NCI-H1105 treated with DMSO at 0.1 percent for 48 hours (cell line): Measurements from ENCODE around the gene LRRTM4.
"Not testable (repeated sequence)": the region's sequence is repeated elsewhere in the genome, so short reads cannot be mapped to it uniquely, and the experiment has no call there.

Experiments
- DNase-seq: peaks from one replicate; lab custom pipeline; 2025; lab: John Stamatoyannopoulos, UW

LRRTM4 gene

DNA sequence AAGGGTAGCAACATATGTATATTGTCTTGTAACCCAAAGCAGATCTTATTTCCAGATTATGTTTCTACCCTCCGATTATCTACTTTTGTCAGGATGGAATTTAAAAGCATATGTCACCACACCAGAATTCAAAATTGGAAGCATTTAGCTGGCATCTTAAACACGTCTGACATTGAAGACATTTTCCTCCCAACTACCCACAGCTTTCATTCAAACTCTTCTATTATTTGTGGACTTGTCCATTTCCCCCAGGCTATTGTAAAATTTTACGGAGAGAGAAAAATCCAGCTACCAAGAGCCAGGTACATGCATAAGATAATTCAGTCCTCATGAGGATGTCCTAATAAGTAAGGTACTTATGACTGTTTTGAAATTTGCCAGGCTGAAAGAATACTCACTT, 659.3 kb downstream of the LRRTM4 start:
- DNase-seq: no peak

DNA sequence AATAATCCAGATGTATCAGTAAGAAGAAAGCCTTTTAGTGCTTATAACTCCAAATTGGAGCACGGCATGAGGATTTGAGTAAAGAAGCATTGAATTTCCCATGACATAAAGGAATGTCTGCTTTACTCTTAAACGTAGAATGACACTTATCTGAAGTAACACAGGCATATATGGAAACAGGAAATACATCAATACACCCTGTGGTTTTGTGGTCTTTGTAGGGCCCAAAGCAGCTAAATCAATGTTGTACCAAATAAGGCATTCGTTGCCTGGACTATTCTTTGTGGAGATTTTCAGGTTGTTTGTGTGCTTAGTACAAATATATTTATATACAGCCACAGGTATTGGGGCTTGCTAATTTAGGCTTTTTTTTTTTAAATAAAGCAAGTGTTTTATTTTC, 660.5 kb downstream of the LRRTM4 start:
- no peak for DNase-seq

DNA sequence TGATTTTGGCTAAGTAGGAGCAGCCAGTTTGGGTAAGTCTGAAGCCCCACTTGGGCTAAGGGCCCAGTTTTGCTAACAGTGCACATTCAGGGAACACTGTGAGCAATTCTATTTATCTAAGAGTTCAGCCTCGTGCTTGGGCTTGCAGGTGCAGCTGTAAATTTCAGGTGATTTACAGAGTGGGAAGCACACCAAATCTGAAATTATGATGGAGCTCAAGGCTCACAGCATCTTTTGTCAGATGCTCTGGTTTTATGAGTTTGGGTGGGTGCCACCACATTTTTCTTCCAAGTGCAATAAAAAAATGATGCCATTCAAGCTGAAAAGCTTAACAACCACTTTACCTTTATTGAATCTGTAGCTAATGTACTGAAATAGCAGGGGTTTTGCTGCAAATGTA, 671.2 kb downstream of the LRRTM4 start:
- peak; percentile 100 for DNase-seq

DNA sequence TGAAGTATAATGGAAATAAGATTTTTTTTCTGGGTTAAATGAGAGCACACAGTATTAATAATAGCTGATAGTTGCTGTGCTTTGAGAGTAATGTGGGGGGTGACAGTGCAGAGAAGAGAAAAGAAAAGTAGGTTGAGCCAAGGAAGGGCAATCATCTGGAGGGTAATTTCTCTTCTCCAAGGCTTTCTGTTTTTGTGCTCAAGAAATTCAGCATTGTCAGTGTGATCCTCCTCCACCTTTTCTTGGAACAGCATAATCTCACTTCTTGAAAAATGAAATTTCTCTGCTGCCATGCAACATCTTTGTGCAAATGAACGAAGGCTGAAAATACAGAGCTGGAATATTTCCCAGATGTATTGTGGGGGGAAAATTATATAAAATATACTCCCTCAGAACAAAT, 673.1 kb downstream of the LRRTM4 start:
- no peak for DNase-seq

DNA sequence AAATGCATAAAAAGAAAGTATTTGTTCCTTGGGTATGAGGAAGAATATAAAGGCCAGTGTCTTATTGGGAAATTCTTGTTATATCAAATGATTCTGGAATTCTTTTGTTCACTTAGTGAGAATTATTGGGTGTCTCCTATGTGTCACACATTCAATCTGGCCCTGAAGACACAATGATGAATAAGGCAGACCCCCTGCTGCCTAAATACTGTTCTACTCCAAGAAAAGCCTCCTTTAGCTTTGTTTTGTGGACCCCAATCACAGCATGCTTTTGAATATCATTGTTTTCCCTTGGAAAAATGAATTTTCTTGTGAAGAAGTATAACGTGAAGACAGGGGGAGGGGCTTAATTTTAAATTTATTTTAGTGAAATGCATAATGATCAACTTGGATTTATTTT, 682.4 kb downstream of the LRRTM4 start:
- no peak for DNase-seq

DNA sequence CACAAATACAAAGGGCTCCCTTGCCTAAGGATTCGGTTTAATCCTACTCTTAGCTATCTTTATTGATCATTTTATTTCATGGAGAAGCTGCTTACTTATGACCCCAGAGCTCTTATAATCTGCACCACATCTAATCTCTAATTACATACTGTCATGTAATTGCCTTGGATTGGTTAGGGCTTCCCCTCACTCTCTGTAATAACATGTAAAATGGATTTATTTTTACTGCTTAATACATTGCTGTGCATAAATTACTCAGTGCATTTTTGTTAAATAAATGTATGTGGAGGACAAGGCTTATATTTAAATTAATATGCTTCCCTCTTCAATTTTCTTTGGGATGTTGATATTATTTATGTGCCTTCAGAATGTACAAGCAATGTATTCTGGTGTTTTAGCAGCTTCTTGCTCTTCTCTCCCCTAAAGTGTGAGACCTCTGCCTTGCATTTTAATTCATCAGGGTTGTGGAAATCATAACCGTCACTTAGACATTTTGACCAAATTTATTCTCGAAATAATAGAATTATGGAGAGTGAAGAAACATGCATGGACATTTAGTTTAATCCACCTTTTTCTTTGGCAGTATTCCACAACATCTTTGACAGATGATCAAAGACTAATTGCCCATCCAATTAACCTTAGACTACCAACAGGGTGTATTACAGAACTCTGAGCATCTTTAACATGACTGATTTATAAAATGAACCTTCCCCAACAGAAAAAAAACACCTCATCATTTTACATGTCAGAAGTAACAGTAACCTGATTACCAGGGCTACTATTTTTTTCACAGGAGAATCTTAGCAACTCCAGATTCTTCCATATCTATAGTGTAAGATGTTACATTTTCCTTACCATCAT, 692.6 kb downstream of the LRRTM4 start:
- no peak for DNase-seq

DNA sequence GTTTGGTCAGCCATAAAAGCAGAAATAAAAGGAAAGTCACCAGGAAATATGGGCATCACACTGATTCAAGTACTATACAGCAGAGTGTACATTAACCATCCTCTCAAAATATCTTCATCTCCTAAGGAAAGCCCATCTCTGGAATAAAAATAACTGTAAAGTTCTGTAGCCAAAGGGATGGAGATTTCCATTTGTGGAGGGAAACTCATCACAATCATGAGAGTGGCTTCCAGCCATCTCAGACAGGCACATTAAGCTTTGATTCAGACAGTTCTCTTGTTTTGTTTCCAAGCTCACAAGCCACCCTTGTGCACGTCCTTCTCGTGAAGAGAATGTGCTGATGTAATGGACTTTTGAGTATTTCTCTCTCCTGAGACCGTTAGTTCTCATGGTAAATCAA, 695.5 kb downstream of the LRRTM4 start:
- DNase-seq: no peak

DNA sequence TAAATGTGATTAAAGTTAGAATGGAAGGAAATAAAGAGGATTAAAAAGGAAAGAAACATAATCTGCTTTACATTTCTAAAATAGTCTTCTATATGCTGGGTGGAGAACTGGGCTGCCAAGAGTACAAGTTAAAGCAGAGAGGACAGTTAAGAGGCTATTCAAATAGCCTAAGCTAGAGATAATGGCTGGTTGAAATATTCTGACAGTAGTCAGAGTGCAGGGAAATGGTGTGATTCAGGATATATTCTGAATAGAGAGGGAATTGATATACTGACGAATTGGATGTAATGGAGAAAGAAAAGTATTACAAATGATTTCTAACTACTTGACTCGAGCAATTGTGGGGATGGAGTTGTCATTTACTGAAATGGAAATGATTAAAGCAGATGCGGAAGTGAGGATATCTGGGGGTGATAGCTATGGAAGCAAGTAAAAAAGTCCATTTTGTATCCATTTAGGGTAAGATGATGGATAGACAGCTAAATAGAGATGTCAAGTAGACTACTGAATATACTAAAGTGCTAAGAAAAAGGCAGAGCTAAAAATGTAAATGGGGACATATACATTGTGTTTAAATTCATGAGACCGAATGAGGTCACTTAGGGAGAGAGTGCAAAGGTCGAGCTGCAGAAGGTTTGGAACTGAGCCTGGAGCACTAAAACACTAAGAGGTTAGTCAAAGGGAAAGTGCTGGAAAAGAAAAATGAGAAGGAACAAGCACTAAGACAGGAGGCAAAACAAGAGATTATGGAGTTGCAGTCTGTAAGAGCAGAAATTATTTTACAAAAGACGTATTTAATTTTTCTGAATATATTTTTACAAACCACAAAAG, 696.8 kb downstream of the LRRTM4 start:
- no peak for DNase-seq

DNA sequence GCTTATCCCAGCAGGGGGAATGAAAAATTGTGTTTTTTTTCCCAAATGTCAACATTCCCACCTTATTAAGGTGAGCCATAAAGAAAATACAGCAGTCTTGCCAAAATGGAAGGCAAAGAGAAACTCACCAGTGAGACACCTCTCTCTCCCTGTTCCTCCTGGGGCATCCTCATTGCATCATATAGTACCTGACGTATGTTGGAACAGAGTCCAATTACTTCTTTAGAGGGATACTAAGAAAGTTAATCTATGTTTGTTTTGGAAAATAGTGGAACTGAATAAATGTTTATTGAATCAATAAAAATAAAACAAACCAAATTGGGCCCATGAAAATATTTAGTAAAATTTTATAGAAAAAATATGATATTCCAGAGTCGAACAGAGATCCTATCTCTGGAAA, 700.4 kb downstream of the LRRTM4 start:
- no peak for DNase-seq

DNA sequence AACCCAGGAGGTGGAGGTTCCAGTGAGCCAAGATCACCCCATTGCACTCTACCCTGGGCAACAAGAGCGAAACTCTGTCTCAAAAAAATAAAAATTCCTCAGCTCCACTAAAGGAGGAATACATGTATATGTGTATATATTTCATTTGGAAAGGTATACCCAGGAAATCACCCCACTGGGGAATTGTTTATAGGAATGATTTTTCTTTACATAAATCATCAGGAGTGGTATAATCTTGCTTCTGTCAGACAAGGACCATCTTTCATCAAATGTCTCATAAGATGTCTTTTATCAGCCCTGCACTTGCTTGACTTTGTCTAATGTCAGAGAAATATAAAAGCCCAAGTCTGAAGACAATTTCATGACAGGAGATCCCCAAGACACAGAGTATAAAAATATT, 709.1 kb downstream of the LRRTM4 start:
- DNase-seq: no peak

DNA sequence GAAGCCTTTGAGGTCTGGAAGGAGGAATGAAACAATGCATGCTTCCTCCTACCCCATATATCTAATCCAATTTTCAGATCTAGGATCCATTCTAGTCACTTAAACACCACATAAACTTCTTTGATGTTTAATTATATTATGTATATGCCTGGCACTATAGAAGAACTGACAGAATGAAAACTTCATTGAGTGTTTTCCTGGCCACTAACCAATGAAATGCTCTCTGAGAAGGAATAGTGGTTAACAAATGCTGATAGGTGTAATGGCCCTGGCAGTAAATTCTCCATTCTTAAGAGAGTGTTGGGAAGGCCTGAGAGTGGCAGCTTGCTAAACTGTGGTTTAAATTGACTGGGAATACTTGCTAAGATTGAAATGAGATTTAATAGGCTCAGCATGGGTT, 710.0 kb downstream of the LRRTM4 start:
- peak; percentile 5 for DNase-seq

DNA sequence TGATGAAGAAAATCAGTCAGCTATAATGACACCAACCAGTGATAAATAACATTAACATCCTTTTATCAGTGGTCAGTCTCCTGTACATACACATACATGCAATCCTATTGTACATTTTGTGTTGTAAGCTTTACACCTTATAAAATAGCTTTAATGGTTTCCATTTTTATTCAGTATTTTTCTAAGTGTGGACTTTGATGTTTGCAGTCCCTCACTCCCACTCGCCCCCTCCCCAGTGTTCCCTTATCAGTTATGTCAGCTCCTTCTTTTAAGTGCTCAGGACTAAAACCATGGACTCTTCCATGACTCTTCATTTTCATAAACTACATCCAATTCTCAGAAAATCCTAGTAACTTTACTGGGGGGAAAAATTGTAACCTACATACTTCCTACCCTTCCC, 713.0 kb downstream of the LRRTM4 start:
- no peak for DNase-seq

DNA sequence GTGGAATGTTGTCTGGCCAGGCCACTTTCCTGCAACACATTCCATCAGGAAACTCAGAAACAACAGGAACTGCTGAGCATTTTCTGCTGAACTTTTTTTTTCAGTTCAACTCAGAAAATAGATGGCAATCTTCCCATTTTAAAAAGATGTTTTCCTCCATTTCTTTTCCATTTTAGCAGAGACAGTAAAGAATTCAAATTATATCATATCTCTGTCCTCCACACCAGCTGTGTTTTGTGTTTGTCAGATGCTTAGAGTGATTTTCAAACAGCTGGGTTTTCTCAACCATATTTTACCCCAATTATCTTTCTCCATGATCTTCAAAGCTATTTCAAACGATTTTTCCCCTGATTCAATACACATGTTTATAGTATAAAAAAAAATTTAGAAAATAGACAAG, 713.4 kb downstream of the LRRTM4 start:
- DNase-seq: no peak

DNA sequence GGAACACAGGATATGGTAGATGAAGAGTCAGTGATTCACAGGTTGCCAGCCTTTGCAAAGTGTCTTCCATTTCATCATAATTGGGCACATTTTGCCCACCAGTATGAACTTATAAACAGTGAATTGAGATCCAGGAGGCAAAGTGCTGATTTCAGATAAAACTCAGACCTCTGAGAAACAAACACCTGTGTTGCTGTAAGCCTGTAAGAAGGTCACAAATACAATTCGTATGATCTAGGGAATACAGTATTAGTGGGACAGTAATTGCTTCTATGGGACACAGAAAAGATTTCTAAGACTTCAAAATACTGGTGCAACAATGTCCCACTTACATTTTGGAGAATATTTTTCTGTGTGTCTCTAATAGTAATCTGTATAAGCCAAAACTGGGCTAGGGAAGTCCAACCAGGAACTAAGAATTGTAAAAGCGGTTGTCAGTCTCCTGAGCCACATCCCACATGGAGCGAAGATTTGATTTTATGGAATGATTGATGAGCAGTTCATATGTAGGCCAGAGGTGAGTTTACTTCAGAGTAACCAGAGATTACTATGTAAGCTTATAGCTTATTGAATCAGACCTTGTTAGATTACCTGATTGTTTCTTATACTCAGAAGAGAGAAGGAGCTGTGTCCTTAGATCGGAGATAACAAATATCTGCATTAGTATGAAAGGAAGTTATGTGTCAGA, 728.4 kb downstream of the LRRTM4 start:
- DNase-seq: no peak

DNA sequence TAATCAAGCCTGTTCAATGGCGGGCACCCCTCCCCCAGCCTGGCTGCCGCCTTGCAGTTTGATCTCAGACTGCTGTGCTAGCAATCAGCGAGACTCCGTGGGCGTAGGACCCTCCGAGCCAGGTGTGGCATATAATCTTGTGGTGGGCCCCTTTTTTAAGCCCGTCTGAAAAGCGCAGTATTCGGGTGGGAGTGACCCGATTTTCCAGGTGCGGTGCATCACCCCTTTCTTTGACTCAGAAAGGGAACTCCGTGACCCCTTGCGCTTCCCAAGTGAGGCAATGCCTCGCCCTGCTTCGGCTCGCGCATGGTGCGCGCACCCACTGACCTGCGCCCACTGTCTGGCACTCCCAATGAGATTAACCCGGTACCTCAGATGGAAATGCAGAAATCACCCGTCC, 740.9 kb downstream of the LRRTM4 start:
- DNase-seq: not testable (repeated sequence)

DNA sequence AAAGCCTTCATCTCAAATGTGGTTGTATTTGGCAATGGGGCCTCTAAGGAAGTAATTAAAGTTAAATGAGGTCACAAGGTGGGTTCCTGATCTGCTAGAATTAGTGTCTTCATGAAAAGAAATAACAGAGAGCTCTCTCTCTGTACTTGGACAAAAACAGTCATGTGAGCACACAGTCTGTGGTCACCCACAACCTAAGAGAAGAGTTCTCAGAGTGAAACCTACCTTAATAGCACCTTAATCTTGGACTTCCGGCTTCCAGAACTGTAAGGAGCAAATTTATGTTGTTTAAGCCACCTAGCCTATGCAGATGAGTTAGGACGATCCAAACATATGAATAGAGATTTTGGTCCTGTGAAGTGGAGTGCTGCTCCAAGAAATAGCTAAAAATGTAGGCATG, 758.9 kb downstream of the LRRTM4 start:
- DNase-seq: no peak

DNA sequence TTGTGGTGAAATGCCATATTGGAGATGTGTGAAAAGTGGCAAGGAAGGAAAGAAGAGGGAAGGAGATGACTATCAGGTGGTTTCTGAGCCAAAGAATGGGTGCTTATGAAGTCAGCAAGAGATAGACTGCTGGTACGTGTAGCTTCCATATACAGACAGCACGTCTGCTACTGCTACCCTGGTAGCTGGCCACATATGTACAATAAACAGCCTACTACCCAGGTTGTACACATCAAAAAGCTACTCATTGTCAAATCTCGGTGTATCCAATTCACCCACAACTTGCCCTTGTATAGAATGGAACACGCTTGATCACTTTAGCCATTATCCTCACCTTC, 761.8 kb downstream of the LRRTM4 start:
- DNase-seq: no peak

DNA sequence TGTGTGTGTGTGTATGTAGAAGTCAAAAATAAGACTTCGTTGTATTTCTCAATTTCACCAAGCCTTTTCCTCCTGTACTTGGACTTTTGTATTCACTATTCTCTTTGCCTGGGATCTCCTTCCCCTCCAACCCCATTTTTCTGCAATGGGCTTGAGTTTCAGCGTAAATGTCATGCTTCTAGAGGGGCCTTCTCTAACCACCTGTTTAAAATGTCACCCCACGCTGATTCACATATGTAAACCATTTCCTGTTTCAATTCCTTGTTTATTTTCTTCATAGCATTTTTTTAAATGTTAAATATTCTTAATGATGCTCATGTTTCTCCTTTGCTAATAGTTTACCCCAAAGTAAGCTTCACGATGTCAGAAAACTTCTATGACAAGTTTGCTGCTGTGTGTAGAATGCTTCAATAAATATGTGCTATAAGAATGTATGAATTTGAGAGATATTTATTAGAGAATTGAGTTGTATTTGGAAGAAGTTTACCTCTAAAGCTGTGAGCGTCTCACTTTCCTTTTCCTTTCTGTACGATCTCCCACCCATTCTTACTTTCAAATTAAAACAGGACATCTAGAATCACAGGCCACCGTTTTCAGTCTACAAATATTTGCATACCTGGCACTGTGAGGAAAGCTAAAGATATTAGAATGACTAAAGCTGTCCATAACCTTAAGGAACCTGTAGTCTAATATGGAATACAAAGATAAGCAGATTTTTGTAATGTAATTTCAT, 762.4 kb downstream of the LRRTM4 start:
- DNase-seq: no peak

DNA sequence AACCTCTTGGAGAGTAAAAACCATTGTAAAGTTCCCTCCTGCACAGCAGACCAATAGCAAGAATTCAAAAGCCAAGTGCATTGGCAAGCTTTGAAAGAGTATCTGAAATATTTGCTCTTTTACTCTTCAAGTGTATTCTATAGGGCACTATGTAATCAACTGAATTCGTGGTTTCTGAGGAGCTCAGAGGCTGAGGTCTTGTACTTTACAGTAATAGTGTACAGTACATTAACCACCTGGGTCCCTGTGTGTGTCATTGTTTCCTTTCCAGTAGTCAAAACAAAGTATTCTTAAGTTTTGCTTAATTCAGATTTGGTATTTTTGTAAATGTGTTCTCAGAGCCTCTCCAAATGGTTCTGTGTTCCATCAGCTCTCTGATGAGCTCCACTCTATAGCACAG, 769.7 kb downstream of the LRRTM4 start:
- DNase-seq: peak; percentile 79

DNA sequence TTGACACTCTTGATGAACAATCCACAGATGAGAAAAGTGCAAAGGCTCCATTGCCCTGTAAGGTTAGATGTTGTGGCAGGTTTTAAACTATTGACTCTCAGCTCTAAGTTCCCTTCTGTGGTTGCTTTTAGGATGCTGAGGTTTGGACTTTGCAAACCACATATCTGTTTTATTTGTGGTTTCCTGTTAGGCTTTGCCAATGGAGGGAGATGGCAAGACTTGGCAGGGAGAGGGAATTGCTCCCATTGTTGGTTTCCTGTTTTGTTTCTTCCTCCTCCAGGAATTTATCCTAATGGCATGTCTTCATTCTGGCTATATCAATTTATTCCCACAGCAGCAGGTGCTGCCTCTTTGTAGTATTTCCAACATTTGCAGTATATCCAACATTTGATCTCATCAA, 772.3 kb downstream of the LRRTM4 start:
- no peak for DNase-seq

DNA sequence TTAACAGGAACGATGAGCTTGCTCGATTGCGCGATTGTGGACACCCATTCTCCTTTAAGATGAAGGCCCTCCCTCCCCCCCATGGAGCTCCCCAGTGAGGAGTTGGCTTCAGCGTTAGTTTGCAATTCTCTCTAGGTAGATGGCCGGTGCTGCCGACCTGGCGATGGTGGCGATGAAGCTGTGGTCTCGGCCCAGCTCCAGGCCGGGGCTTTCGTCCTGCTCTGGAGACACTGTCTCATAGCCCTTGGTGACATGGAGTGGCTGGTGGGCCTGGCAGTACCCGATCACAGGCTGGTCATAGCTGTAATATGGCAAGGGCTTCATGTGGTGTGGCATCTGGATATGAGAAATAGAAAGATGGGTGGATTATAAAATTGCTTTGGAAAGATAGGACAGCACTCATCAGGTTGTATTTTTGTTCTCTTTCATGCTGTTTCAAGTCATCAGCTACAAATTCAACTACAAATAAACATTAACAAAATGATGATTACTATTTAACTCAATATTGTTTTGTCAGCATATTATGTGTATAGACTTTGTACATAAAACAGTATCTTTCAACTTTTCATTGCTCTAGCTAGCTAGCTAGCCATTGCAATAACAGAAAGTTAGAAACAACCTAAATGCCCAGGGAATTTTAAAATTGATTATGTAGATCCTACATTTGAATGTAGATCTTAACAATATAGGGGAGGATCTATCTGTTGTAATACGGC, 773.4 kb downstream of the LRRTM4 start:
- no peak for DNase-seq

DNA sequence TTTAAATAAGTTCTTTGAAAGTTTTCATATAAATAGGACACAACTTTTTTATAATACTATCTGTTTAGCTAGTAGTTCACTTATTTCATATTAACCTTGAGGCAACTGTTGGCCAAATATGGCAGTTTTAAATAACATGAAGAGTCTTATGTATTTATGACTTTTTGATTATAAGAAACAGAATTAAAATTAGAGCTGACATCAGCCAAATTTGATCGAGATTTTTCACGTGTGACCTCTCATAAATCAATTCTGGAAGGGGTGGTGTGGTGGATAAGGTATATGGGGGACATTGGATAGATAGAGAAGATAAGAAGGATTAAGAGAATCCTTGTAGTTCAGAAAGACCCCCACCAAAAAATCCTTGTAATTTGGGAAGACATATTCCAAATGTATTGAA, 776.6 kb downstream of the LRRTM4 start:
- no peak for DNase-seq
